ENCODE measurements around the gene MIPOL1.

MIPOL1 gene

GRCh38 chr14:37490607-37491006, 292.9 kb downstream of the MIPOL1 start:
- no peak for TF ChIP-seq CTCF (conservative IDR thresholded peaks at IDR 0.05)
- H3K27ac ChIP-seq: no peak overlapping the region

DNA sequence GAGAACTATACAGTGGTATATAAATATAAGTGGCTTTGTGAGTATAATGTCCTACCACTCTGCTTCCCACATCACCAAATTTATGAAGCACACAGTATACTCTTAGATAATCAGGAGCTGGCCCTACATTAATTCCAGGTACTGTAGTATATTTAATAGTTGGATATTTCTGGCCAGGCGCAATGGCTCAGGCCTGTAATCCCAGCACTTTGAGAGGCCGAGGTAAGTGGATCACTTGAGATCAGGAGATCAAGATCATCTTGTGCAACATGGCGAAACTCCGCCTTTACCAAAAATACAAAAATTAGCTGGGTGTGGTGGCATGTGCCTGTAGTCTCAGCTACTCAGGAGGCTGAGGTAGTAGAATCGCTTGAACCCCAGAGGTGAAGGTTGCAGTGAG, 293.3 kb downstream of the MIPOL1 start:
- H3K27ac ChIP-seq: no peak overlapping the region
- no peak for TF ChIP-seq CTCF (conservative IDR thresholded peaks at IDR 0.05)

GRCh38 chr14:37493606-37494005, 295.9 kb downstream of the MIPOL1 start:
- TF ChIP-seq CTCF (conservative IDR thresholded peaks at IDR 0.05): no peak

DNA sequence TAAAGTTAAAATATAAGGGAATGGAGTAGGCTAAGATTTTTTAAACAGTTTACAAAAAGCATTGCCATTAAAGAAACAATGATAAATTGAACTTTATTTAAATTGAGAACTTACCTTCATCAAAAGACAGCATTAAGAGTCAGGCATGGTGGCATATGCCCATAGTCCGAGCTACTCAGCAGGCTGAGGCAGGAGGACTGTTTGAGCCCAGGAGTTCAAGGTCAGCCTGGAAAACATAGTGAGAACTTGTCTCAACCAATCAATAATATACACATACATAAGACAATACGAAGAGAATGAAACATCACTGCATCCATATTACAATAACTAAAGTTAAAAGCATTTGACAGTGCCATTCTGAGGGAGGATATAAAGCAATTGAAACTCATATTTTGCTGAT, 299.7 kb downstream of the MIPOL1 start:
- no peak for TF ChIP-seq CTCF (conservative IDR thresholded peaks at IDR 0.05)
- no peak overlapping the region for H3K27ac ChIP-seq

More at GRCh38 chr14:37493606-37494005, 295.9 kb downstream of the MIPOL1 start:
- H3K27ac ChIP-seq: no peak overlapping the region

DNA sequence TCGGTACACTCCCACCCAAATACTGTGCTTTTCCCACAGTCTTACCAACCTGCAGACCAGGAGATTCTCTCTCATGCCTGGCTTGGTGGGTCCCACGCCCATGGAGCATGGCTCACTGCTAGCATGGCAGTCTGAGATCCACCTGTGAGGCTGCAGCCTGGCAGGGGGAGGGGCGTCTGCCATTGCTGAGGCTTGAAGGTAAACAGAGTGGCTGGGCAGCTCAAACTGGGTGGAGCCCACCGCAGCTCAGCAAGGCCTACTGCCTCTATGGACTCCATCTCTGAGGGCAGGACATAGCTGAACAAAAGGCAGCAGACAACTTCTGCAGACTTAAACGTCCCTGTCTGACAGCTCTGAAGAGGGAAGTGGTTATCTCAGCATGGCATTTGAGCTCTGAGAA, 304.1 kb downstream of the MIPOL1 start:
- H3K27ac ChIP-seq: no peak overlapping the region
- TF ChIP-seq CTCF (conservative IDR thresholded peaks at IDR 0.05): no peak

DNA sequence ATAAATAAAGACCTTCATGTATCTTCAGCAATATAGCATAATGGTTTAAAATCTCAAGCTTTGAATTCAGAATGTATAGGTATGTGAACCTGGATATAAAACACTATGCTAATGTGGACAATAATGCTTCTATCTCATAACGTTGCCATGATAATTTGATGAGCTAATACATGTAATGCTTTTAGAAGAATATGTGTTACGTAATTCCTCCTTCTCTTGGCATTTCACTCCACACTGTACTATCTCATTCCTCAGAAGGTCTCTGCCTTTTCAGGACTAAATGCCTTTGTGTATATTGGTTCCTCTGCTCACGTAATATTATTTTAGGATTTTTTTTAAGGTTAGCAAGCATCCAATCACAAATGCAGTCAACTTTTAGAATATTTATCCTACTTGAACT, 310.8 kb downstream of the MIPOL1 start:
- H3K27ac ChIP-seq: no peak overlapping the region
- TF ChIP-seq CTCF (conservative IDR thresholded peaks at IDR 0.05): no peak

DNA sequence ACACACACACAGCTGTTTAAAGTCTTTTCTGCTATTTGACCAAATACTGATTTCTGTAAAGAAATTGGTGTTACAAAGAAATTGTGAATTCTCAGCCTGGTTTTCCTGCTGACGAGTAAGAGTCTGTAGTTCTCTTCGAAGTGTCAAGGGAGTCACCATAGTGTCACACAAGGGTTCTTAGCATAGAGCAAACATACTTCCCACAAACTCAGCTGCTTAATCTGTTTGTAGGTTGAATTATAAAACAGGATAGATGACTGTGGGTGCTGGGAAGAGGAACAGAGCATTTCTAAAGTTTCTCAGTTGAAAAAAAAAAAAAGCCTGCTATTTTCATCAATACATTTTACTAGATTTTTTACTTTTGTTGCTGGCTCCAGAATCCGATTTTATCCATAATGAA, 314.4 kb downstream of the MIPOL1 start:
- H3K27ac ChIP-seq: no peak overlapping the region
- no peak for TF ChIP-seq CTCF (conservative IDR thresholded peaks at IDR 0.05)

DNA sequence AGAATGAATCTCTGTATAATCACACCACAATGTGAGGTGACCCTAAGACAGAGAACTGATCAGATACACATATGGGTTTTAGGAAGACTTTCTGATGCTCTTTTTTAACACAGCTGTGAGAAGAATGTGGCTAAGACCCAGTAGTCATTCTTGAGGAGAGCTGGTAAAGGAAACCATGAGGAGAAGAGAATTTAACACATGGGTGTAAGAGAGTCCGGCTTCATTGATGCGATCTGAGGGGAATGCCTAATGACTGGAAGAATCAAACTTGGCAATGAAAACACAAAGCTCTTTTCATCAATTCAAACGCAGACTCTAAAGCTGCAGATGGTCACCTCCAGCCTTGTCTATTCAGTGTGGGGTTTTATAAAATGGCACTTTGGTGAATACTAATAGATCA, 318.0 kb downstream of the MIPOL1 start:
- no peak overlapping the region for H3K27ac ChIP-seq
- TF ChIP-seq CTCF (conservative IDR thresholded peaks at IDR 0.05): no peak

All from VCaP (cell line).